Measurements from ENCODE around the gene OTOP2.

GRCh38 chr17:74981979-74982662, 58.0 kb downstream of the OTOP2 start:
- TF ChIP-seq, protein P1, sequence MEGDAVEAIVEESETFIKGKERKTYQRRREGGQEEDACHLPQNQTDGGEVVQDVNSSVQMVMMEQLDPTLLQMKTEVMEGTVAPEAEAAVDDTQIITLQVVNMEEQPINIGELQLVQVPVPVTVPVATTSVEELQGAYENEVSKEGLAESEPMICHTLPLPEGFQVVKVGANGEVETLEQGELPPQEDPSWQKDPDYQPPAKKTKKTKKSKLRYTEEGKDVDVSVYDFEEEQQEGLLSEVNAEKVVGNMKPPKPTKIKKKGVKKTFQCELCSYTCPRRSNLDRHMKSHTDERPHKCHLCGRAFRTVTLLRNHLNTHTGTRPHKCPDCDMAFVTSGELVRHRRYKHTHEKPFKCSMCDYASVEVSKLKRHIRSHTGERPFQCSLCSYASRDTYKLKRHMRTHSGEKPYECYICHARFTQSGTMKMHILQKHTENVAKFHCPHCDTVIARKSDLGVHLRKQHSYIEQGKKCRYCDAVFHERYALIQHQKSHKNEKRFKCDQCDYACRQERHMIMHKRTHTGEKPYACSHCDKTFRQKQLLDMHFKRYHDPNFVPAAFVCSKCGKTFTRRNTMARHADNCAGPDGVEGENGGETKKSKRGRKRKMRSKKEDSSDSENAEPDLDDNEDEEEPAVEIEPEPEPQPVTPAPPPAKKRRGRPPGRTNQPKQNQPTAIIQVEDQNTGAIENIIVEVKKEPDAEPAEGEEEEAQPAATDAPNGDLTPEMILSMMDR (conservative IDR thresholded peaks at IDR 0.05; ENCODE audit: low read length), result peak; percentile 25; the same call in 1 of the 2 replicates
- TF ChIP-seq EZH2phosphoT487 (IDR thresholded peaks at IDR 0.05; ENCODE audit: borderline replicate concordance, low read depth, low read length), result no peak
